ENCODE measurements around the gene BRD9.

DNA sequence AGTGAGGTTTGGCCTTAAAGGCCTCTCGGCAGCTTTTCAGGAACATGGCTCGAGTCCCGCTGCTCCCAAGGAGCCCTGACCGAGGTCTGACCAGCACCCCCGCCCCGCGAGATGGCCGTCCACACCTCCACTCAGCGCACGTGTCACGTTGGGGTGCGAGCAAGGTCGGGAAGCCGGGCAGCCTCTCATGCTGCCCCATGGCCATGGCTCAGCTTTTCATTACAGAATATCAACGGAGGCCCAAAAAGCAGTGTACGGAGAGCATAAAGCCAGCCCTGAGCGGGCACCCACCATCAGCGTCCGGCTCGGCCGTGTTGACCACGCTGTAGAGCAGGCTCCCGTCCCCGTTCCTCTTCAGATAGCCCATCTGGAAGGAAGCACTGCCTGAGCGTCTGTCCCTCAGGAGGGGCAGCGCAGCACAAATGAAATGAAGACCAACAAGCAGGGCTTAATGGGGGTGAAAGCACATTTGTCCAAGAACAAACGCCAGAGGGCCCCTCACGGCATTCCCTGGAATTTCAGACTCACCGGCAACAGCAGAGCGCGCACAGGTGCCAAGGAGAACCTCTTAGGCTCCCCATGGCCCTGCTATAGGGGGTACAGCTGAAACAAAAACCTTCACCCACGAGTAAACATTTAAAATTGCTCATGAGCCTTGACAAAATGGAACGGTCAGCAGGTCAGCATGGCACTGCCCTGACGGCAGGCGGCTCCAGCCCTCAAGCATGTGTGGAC is 11.6 kb downstream of the BRD9 start:
- TF ChIP-seq, protein P1, sequence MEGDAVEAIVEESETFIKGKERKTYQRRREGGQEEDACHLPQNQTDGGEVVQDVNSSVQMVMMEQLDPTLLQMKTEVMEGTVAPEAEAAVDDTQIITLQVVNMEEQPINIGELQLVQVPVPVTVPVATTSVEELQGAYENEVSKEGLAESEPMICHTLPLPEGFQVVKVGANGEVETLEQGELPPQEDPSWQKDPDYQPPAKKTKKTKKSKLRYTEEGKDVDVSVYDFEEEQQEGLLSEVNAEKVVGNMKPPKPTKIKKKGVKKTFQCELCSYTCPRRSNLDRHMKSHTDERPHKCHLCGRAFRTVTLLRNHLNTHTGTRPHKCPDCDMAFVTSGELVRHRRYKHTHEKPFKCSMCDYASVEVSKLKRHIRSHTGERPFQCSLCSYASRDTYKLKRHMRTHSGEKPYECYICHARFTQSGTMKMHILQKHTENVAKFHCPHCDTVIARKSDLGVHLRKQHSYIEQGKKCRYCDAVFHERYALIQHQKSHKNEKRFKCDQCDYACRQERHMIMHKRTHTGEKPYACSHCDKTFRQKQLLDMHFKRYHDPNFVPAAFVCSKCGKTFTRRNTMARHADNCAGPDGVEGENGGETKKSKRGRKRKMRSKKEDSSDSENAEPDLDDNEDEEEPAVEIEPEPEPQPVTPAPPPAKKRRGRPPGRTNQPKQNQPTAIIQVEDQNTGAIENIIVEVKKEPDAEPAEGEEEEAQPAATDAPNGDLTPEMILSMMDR (IDR thresholded peaks at IDR 0.05) = no peak
- no peak for TF ChIP-seq POLR2A (IDR thresholded peaks at IDR 0.05)

Measured in vagina (tissue), 2 donors.